GM18873 (cell line): Measurements from ENCODE around the gene KRT6C.

Experiments
- ATAC-seq: cut with Tn5 transposase; IDR thresholded peaks from one replicate; pipeline ENCODE4 v1.9.1; 2021; ENCODE audit warnings: mild to moderate bottlenecking, moderate library complexity, moderate number of reproducible peaks; ENCODE audit not compliant: unreplicated experiment, low FRiP score

Gene KRT6C

DNA sequence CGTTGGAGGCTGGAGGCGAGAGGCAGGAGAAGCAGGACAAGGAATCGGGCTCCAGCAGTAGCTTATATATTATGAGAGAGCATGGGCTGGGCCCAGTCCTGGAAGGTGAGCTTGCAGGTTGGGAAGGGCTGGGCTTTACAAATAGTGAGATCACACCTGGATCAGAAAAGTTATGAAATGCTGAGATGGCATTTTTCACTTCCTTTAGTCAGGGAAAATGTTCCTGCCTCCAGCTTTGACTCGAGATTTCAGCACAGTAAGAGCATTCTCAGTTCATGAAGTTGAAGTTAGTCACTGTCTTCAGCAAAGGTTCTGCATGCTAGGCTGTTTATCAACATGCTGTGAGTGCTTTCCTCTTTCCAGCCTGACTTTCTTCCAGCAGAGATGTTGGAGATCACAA lies at the start of gene KRT6C:
Gene KRT6C (minus strand): TSS at position 38 of the 400 bp plus-strand sequence. CDS start 68 bp downstream, outside the sequence.
- ATAC-seq, result no peak

DNA sequence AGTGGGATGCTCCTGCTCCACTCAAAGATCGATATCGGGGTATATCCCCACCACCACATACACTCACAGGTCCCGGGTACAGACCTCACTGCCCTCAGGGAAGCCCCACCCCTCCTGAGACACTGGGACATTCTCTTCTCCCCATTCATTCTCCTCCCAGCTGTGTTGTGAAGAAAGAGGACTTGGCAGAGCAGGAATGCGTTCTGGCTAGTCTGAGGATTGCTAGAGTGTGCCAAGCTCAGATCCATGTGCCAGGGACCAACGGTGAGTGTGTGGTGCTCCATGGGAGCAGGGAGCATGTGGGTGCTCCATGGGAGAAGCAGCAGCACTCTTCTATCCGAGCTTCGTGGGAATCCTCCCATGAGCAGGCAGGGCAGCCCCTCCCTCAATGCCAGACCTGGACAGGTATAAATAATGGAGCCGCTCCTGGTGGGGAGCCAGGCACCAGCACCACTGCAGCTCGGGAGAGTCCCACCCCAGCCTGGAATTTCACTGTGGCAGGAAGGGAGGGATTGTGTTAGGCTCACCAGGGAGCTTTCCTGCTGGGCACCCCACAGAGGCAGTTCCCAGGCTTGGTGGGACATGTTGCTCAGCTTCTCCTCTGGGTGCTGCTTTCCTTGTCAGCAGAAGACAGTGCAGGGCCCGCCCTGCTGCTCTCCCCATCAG lies 48.9 kb upstream of the KRT6C start:
- no peak for ATAC-seq

GRCh38 chr12:52521568-52522266 lies 48.1 kb upstream of the KRT6C start:
- no peak for ATAC-seq

- no peak for ATAC-seq
Observed at GRCh38 chr12:52521175-52521567, 47.6 kb upstream of the KRT6C start.

GRCh38 chr12:52519826-52520662 lies 46.4 kb upstream of the KRT6C start, which contains the start of gene KRT5:
Gene KRT5, minus strand, starts transcription at chr12:52520394. Its CDS starts 98 bp downstream, at chr12:52520296.
- ATAC-seq, result no peak

GRCh38 chr12:52519387-52519703 lies 45.7 kb upstream of the KRT6C start:
- no peak for ATAC-seq

- ATAC-seq, result no peak
Observed at GRCh38 chr12:52518574-52519386, 45.2 kb upstream of the KRT6C start.

DNA sequence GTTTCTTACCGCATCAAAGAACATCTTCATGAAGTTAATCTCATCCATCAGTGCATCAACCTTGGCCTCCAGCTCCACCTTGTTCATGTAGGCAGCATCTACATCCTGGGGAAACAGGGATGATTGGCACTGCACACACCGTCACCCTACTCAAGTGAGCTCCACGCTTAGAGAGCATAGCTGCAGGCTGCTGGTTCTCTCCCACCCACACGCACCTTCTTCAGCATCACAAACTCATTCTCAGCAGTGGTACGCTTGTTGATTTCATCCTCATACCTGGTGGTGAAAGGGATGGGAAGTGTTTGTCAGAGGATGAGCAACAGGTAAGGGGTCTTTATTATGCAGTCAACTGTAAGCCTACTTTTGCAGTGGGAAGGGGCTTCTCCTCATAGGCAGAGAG lies 44.3 kb upstream of the KRT6C start:
- no peak for ATAC-seq

- ATAC-seq, result no peak
Observed at GRCh38 chr12:52517005-52517835, 43.6 kb upstream of the KRT6C start.

DNA sequence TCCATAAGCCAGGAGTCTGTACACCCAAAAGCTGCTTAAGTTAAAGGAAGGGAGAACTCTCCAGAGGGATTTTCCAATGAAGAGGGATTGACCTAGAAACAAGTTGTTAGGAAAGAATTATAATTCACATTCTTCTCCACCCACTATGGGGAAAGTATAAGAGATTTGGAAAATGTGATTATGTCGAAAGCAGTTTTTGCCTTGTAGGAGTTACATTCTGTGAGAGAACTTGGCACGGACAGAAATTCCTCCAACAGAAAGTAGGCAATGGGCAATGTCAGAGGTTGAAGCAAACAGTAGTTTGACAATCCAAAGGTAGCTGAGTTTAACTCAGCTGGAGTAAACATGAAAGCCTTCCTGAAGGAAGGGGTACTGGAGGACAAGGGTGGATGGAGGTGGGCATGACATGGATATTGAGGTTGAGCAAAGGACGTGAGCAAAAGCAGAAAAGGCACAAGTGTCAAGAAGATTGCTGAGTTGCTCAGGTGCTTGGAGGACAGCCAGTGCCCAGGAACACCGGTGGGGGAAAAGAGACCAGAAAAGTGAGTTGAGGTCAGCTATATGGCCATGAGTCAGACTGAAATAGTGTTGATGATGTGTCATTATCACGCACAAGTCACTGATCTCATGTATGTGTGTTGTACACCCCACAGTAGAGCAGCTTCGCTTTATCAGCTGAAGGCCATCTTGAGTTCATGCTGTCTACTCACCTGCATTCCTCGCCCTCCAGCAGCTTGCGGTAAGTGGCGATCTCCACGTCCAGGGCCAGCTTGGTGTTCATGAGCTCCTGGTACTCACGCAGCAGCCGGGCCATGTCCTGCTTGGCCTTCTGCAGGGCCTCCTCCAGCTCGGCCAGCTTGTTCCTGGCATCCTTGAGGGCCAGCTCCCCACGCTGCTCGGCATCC lies 42.6 kb upstream of the KRT6C start:
- no peak for ATAC-seq

DNA sequence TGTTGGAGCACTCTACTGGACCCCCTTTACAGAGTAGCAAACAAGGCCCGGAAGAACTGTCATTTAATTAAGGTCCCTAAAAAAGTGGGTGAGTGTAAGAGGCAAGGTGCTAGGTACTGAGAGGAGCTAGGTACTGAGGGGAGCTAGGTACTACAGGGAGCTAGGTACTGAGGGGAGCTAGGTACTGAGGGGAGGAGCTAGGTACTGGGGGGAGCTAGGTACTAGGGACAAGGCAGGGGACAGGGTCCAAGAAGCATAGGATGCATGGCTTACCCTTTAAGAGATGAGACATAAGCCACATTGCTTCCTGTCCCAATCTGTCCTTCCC lies 41.7 kb upstream of the KRT6C start:
- no peak for ATAC-seq

DNA sequence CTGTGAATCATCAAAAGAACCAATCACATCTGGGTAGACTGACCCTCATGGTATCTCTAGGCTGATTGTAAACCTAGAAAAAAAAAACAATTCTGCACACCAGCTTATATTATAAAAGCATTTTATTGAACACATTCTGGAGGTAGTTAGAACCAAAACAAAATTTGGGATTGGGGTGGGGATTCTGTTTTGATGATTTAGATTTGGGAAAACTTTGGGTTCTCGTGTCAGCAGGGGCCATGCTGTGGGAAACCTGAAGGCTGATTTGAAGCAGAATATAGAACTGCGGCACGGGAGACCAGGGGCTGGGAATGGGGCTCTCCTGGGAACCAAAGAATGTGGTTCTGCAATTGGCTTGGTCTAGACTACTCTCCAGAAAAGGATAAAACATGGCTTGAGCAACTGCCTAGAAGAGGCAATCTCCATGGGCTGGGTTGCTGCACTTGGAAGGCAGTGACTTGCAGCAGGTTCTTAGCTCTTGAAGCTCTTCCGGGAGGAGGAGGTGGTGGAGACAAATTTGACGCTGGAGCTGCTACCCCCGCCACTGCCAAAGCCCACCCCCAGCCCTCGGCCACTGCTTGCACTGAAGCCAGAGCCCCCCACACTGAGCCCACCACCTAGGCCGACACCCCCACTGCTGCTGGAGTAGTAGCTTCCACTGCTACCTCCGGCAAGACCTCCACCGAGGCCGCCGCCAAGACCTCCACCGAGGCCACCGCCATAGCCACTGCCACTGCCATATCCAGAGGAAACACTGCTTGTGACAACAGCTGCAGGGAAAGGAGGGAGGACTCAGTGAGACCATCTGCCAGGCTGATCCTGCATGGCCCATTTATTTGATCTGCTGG lies 41.1 kb upstream of the KRT6C start:
- no peak for ATAC-seq

DNA sequence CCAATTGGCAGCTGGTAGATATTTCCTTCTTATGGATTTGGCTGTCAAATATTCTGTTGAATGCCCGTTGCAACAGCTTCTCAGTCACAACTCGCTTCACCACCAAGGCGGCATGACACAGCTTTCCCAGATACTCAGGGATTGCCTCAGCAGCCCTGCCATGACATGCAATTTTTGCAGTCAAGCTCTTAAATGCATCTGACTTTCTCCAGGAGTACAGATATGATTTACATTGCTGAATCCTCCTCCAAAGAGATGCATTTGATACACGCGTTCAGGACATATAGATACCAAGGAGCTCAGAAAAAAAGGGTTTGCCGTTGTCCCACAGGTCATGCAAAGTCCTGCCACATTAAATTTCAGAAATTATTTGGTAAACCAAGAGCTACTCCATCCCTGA lies 40.1 kb upstream of the KRT6C start:
- no peak for ATAC-seq

- ATAC-seq, result no peak
Observed at GRCh38 chr12:52508211-52508610, 34.6 kb upstream of the KRT6C start.

DNA sequence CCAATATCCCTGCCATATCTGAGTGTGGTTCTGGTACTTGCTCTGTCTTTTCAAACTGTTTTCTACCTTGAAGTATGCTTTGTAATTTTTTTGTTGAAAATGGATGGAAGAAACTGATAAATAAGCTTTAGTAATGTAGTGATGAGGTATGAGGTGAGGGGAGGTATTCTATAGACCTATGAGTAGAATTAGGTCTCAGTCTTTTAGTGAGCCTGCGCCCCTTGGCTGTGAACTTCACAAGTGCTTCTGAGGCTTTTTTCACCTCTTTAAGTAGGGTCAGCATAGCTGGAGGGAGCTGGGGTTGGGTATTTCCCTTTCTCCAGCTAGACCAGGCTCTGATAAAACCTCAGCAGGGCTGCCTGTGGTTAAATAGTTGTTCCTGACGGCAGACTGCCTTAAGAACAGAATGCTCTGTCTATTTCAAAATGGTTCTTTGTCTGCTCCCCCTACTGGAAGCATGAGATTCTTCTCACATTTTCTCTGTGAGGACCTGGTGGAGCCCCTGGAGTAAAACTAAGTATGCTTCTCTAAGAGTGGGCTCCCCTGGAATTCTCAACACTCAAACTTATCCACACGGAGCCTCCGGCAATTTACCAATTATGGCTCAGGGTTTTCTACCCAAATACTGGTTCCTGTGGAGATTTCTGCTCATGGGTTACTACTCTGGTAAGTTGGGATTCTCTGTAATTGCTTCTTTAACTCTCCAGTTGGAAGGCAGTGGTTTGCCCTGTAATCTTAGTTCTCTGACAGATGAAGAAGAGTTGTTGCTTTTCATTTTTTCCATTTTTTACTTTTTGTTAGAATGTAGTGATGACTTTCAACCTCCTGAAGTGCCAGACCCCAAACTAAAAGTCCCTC lies 33.5 kb upstream of the KRT6C start:
- no peak for ATAC-seq

DNA sequence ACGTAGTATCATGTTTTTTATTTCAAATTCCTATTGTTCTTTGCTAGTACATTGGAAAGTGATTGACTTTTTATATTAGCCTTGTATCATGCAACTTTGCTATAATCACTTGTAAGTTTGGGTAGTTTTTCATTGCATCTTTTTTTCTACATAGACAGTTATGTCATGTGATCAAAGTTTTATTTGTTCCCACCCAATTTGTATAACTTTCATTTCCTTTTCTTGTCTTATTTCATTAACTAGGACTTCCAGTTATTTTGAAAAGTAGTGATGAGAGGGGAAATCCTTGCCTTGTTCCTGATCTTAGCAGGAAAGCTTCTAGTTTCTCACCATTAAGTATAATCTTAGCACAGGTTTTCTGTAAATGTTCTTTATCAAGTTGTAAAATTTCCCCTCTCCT lies 29.3 kb upstream of the KRT6C start:
- ATAC-seq, result no peak

DNA sequence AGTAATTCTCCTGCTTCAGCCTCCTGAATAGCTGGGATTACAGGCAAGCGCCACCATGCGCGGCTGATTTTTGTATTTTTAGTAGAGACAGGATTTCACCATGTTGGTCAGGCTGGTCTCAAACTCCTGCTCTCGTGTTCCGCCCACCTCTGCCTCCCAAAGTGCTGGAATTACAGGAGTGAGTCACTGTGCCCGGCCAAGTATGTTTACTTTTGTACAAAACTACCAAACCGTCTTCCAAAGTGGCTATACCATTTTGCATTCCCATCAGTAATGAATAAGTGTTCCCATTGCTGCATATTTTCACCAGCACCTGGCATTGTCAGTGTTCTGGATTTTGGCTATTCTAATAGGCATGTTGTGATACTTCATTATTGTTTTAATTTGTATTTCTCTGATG lies 27.9 kb upstream of the KRT6C start:
- ATAC-seq, result no peak
